ENCODE results near the gene CHAC1. TPM values are rescaled to one million over a fixed set of nuclear protein-coding genes. Genes with fewer than 3 reads are reported as not detected.
"Not testable (repeated sequence)": the region's sequence is repeated elsewhere in the genome, so short reads cannot be mapped to it uniquely, and the experiment has no call there.

CHAC1 gene
- polyA plus RNA-seq, 3 donors = 0.15 TPM; not detected in 2

DNA sequence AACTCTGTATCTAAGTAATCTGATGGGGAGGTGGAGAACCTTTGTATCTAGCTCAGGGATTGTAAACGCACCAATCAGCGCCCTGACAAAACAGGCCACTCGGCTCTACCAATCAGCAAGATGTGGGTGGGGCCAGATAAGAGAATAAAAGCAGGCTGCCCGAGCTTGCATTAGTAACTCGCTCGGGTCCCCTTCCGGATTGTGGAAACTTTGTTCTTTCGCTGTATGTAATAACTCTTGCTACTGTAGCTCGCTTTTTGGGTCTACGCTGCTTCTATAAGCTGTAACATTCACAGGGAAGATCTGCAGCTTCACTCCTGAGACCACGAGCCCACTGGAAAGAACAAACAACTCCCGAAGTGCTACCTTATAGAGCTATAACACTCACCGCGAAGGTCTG is 9.0 kb downstream of the CHAC1 start:
- DNase-seq; H3K4me3 Mint-ChIP-seq; H3K27me3 Mint-ChIP-seq (ENCODE audit: low read depth in 3 of 3); H3K27ac ChIP-seq (ENCODE audit: low read depth in 1 of 2, low read length in 2 of 2); H3K9ac ChIP-seq (ENCODE audit: insufficient read depth, low read length, poor library complexity, severe bottlenecking); H3K9me3 ChIP-seq (replicated peaks in 1 of 2; ENCODE audit: control insufficient read depth in 1 of 2, insufficient read depth in 1 of 2, low read length in 2 of 2); intact Hi-C loops (cut with micrococcal nuclease); H3K4me1 ChIP-seq (ENCODE audit: control insufficient read depth in 1 of 2, insufficient read depth in 2 of 2, low read length in 2 of 2); H3K4me1 Mint-ChIP-seq; H2AFZ ChIP-seq (ENCODE audit: insufficient read depth, low read depth, low read length, poor library complexity, severe bottlenecking); H3K79me2 ChIP-seq (ENCODE audit: insufficient read depth, low read length); H3K4me2 ChIP-seq (replicated peaks; ENCODE audit: extremely low read depth, low read length, poor library complexity, severe bottlenecking); H3K4me3 ChIP-seq (replicated peaks in 1 of 3; ENCODE audit: low read depth in 2 of 3, low read length in 3 of 3); H3K27me3 ChIP-seq (ENCODE audit: control insufficient read depth in 2 of 2, insufficient read depth in 2 of 2, low read length in 2 of 2); H3K9me3 Mint-ChIP-seq; H3K36me3 Mint-ChIP-seq; H4K20me1 ChIP-seq (ENCODE audit: insufficient read depth, low read length); H3K36me3 ChIP-seq (replicated peaks in 1 of 2; ENCODE audit: control insufficient read depth in 1 of 2, insufficient read depth in 2 of 2, low read length in 2 of 2); H3K27ac Mint-ChIP-seq: not testable (repeated sequence)
- 100% methylated on average over 10 of the region's 14 CpGs for WGBS (ENCODE audit: insufficient coverage)

DNA sequence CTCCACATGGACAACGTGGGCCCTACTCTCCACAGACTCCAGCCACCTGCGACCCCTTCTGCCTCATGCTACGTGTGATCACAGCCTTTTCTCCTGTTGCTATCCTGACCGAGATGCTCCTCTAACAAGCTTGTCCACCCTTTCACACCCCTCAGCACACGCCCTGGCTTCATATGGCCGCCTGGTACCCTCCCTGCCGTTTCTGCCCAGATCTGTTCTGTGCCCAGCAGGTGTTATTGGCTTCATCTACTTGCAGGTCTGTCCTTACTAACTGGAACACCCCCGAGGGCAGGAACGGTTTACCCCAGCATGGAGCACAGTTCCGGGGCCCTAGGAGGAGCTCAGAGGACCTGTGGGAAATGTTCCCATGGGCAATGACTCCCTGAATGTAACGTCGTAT is 9.9 kb downstream of the CHAC1 start:
- no peak overlapping the region for H3K4me3 Mint-ChIP-seq
- peaks cover 7% of the 10 kb centered on the region for H3K4me1 Mint-ChIP-seq
- DNase-seq = no peak
- no peak overlapping the region for H2AFZ ChIP-seq (ENCODE audit: insufficient read depth, low read depth, low read length, poor library complexity, severe bottlenecking)
- no peaks in the 10 kb centered on the region for H3K9me3 ChIP-seq (replicated peaks in 1 of 2; ENCODE audit: control insufficient read depth in 1 of 2, insufficient read depth in 1 of 2, low read length in 2 of 2)
- no peak overlapping the region for H3K9ac ChIP-seq (ENCODE audit: insufficient read depth, low read length, poor library complexity, severe bottlenecking)
- intact Hi-C loops (cut with micrococcal nuclease) = no loop called here
- peaks cover 3 to 5% (median 5%) of the 10 kb centered on the region in 3 donors for H3K27me3 Mint-ChIP-seq (ENCODE audit: low read depth in 3 of 3)
- no peak overlapping the region for H3K27ac ChIP-seq (ENCODE audit: low read depth in 1 of 2, low read length in 2 of 2)
- 96% methylated on average over 9 of the region's 12 CpGs for WGBS (ENCODE audit: insufficient coverage)
- no peaks in the 10 kb centered on the region for H3K36me3 ChIP-seq (replicated peaks in 1 of 2; ENCODE audit: control insufficient read depth in 1 of 2, insufficient read depth in 2 of 2, low read length in 2 of 2)
- no peaks in the 10 kb centered on the region for H3K36me3 Mint-ChIP-seq
- no peaks in the 10 kb centered on the region for H3K4me1 ChIP-seq (ENCODE audit: control insufficient read depth in 1 of 2, insufficient read depth in 2 of 2, low read length in 2 of 2)
- no peak overlapping the region for H3K4me2 ChIP-seq (replicated peaks; ENCODE audit: extremely low read depth, low read length, poor library complexity, severe bottlenecking)
- TF ChIP-seq, protein P1, sequence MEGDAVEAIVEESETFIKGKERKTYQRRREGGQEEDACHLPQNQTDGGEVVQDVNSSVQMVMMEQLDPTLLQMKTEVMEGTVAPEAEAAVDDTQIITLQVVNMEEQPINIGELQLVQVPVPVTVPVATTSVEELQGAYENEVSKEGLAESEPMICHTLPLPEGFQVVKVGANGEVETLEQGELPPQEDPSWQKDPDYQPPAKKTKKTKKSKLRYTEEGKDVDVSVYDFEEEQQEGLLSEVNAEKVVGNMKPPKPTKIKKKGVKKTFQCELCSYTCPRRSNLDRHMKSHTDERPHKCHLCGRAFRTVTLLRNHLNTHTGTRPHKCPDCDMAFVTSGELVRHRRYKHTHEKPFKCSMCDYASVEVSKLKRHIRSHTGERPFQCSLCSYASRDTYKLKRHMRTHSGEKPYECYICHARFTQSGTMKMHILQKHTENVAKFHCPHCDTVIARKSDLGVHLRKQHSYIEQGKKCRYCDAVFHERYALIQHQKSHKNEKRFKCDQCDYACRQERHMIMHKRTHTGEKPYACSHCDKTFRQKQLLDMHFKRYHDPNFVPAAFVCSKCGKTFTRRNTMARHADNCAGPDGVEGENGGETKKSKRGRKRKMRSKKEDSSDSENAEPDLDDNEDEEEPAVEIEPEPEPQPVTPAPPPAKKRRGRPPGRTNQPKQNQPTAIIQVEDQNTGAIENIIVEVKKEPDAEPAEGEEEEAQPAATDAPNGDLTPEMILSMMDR (IDR thresholded peaks at IDR 0.05) = no peak
- H3K4me3 ChIP-seq (replicated peaks in 1 of 3; ENCODE audit: low read depth in 2 of 3, low read length in 3 of 3) = no peak overlapping the region
- H3K27ac Mint-ChIP-seq = no peak overlapping the region
- no peaks in the 10 kb centered on the region for H3K79me2 ChIP-seq (ENCODE audit: insufficient read depth, low read length)
- H4K20me1 ChIP-seq (ENCODE audit: insufficient read depth, low read length) = no peaks in the 10 kb centered on the region
- peaks cover 0 to 2% (median 0%) of the 10 kb centered on the region in 7 donors for H3K9me3 Mint-ChIP-seq
- H3K27me3 ChIP-seq (ENCODE audit: control insufficient read depth in 2 of 2, insufficient read depth in 2 of 2, low read length in 2 of 2) = no peaks in the 10 kb centered on the region
